ENCODE measurements around the gene ACOX2.

ACOX2 gene

GRCh38 chr3:58574682-58575081 lies 37.7 kb upstream of the ACOX2 start:
- Histone ChIP-seq H3K36me3 (replicated peaks) (no peaks in the 10 kb centered on the region), H3K27ac (no peak overlapping the region), H3K27me3 (replicated peaks) (no peaks in the 10 kb centered on the region), H3K4me3 (ENCODE audit: low read depth, low read length) (no peak overlapping the region)
- in situ Hi-C loops (cut with HindIII; ENCODE audit: low pct_ligation_motif_present, low sequenced_read_pairs), result no loop called here
- no peak for DNase-seq
- TF ChIP-seq, protein P1, sequence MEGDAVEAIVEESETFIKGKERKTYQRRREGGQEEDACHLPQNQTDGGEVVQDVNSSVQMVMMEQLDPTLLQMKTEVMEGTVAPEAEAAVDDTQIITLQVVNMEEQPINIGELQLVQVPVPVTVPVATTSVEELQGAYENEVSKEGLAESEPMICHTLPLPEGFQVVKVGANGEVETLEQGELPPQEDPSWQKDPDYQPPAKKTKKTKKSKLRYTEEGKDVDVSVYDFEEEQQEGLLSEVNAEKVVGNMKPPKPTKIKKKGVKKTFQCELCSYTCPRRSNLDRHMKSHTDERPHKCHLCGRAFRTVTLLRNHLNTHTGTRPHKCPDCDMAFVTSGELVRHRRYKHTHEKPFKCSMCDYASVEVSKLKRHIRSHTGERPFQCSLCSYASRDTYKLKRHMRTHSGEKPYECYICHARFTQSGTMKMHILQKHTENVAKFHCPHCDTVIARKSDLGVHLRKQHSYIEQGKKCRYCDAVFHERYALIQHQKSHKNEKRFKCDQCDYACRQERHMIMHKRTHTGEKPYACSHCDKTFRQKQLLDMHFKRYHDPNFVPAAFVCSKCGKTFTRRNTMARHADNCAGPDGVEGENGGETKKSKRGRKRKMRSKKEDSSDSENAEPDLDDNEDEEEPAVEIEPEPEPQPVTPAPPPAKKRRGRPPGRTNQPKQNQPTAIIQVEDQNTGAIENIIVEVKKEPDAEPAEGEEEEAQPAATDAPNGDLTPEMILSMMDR (IDR thresholded peaks at IDR 0.05; ENCODE audit: low read depth, low read length, missing control alignments), result no peak

DNA sequence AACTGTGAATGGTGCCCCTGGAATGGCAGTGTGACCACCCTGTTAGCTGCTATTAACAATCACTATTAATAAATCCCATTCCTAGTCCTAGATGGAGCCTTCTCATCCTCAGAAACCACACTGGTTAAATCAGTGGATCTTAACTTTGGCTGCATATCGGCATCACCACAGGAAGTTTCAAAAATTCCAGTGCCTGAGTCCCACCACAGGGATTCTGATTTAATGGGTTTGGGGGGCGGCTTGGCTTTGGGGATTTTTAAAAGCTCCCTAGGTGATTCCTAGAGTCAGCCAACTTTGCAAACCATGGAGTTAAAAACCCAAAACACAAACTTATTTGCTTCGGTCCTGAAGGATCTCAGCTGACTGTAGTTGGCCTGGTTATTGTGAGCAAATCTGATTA lies 37.1 kb upstream of the ACOX2 start:
- Histone ChIP-seq H3K27me3 (replicated peaks) (no peaks in the 10 kb centered on the region), H3K4me3 (ENCODE audit: low read depth, low read length) (no peak overlapping the region), H3K27ac (no peak overlapping the region), H3K36me3 (replicated peaks) (no peaks in the 10 kb centered on the region)
- no peak for DNase-seq
- TF ChIP-seq, protein P1 (IDR thresholded peaks at IDR 0.05; ENCODE audit: low read depth, low read length, missing control alignments), result no peak
- in situ Hi-C loops (cut with HindIII; ENCODE audit: low pct_ligation_motif_present, low sequenced_read_pairs), result no loop called here

DNA sequence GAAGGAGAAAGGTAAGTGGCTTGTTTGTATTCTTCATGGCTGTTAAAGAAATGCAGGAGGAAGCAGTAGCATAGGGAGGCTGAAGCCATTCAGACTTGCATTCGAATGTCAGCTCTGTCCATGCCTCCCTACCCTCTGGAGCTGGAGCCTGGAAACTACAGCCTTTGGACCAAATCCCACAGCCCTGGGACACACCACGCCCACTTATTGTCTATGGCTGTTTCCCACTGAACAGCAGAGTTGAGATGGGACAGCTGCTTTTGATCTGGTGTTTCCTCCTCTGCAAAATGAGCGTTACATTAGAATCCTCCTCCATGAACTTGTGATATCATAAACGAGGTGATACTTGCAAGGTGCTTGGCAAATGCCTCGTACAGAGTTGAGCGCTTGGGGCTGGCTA lies 36.6 kb upstream of the ACOX2 start:
- Histone ChIP-seq H3K4me3 (ENCODE audit: low read depth, low read length) (no peak overlapping the region), H3K27ac (no peak overlapping the region), H3K27me3 (replicated peaks) (no peaks in the 10 kb centered on the region), H3K36me3 (replicated peaks) (no peaks in the 10 kb centered on the region)
- DNase-seq, result no peak
- in situ Hi-C loops (cut with HindIII; ENCODE audit: low pct_ligation_motif_present, low sequenced_read_pairs), result no loop called here
- TF ChIP-seq, protein P1 (IDR thresholded peaks at IDR 0.05; ENCODE audit: low read depth, low read length, missing control alignments), result no peak

- H3K27ac ChIP-seq, result no peak overlapping the region
- no peak overlapping the region for H3K4me3 ChIP-seq (ENCODE audit: low read depth, low read length)
- TF ChIP-seq, protein P1 (IDR thresholded peaks at IDR 0.05; ENCODE audit: low read depth, low read length, missing control alignments), result no peak
- H3K27me3 ChIP-seq (replicated peaks), result no peaks in the 10 kb centered on the region
- in situ Hi-C loops (cut with HindIII; ENCODE audit: low pct_ligation_motif_present, low sequenced_read_pairs), result no loop called here
- DNase-seq, result no peak
- H3K36me3 ChIP-seq (replicated peaks), result no peaks in the 10 kb centered on the region
Observed at GRCh38 chr3:58572634-58573230, 35.7 kb upstream of the ACOX2 start.

GRCh38 chr3:58572013-58572633 lies 35.1 kb upstream of the ACOX2 start:
- TF ChIP-seq, protein P1 (IDR thresholded peaks at IDR 0.05; ENCODE audit: low read depth, low read length, missing control alignments), result no peak
- H3K4me3 ChIP-seq (ENCODE audit: low read depth, low read length), result no peak overlapping the region
- no peak overlapping the region for H3K27ac ChIP-seq
- H3K27me3 ChIP-seq (replicated peaks), result no peaks in the 10 kb centered on the region
- DNase-seq, result peak; percentile 28
- H3K36me3 ChIP-seq (replicated peaks), result no peaks in the 10 kb centered on the region
- in situ Hi-C loops (cut with HindIII; ENCODE audit: low pct_ligation_motif_present, low sequenced_read_pairs), result no loop called here

DNA sequence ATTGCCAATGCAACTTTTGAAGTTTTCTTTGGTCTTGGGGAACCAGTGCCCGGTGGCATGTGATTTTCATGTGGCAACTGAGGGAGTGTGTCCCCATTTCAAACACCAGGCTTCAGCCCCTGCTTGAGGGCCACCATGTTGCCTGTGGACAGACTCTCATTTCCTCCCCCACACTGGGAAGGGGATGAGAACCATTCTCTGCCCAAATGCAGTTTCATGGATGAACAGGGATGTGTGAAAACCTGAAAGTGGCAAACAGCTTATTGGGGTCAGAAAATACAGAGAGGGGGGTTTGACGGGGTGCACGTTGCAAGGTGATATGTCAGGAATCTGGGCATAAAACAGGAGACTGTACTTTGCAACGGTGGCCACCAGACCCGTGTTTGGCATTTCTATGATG lies 33.9 kb upstream of the ACOX2 start:
- in situ Hi-C loops (cut with HindIII; ENCODE audit: low pct_ligation_motif_present, low sequenced_read_pairs), result no loop called here
- no peaks in the 10 kb centered on the region for H3K36me3 ChIP-seq (replicated peaks)
- H3K27ac ChIP-seq, result no peak overlapping the region
- no peak for DNase-seq
- TF ChIP-seq, protein P1 (IDR thresholded peaks at IDR 0.05; ENCODE audit: low read depth, low read length, missing control alignments), result no peak
- no peak overlapping the region for H3K4me3 ChIP-seq (ENCODE audit: low read depth, low read length)
- no peaks in the 10 kb centered on the region for H3K27me3 ChIP-seq (replicated peaks)
